SH-SY5Y (cell line): ENCODE data around the gene RYR3.

ENCODE experiments used
- GATA2 ChIP-seq: IDR thresholded peaks from 2 replicates; pipeline ENCODE4 v1.6.1; 2011; ENCODE audit warnings: mild to moderate bottlenecking, low read depth, low read length
- GATA3 ChIP-seq: IDR thresholded peaks from 2 replicates; pipeline ENCODE4 v1.6.1; 2011; ENCODE audit warnings: low read depth, mild to moderate bottlenecking, low read length, moderate library complexity

DNA sequence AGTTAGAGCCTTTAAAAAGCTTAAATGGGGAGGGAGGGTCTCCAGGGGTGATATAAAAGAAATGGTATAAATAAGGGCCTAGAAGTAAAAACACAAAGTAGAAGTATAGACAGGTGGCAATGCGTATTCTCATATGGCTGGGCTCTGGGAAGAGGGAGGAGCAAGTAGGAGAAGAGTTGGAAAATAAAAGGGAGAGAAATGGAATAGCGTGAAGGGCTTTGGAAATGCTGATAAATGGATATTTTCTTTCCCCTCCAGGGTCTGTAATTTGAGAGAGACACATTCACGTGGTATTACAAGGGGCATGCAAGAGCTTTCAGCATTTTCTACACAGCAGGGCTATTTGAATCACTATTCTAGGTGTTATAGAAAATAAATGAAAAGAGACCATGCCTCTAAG, 313.7 kb downstream of the RYR3 start:
- no peak for TF ChIP-seq GATA2
- no peak for TF ChIP-seq GATA3
